Endodermal cell (in vitro differentiated cells): ENCODE data around the gene GNB1L. TPM values are rescaled to one million over a fixed set of nuclear protein-coding genes. Genes with fewer than 3 reads are reported as not detected.

Source experiments
- DNase-seq: peaks from one replicate; pipeline ENCODE4 v3.0.0-alpha.2; 2017
- H3K27ac ChIP-seq: 2 replicates; pipeline ENCODE4 v1.5.1; 2013; ENCODE audit warnings: mild to moderate bottlenecking, low read depth, low read length, moderate library complexity
- H3K27me3 ChIP-seq: 2 replicates; pipeline ENCODE4 v1.6.1; 2013; ENCODE audit warnings: mild to moderate bottlenecking, low read length, moderate library complexity; ENCODE audit not compliant: insufficient read depth, control insufficient read depth, poor library complexity, severe bottlenecking
- H3K36me3 ChIP-seq: 2 replicates; pipeline ENCODE4 v1.7.0; 2013; ENCODE audit warnings: mild to moderate bottlenecking, low read length, moderate library complexity; ENCODE audit not compliant: control insufficient read depth, insufficient read depth
- H3K4me1 ChIP-seq: one replicate; pipeline ENCODE4 v1.7.0; 2013; ENCODE audit warnings: low read length; ENCODE audit not compliant: control insufficient read depth, insufficient read depth
- H3K4me3 ChIP-seq: 2 replicates; pipeline ENCODE4 v1.5.1; 2013; ENCODE audit warnings: mild to moderate bottlenecking, low read length, moderate library complexity
- H3K9ac ChIP-seq: 2 replicates; pipeline ENCODE4 v1.6.1; 2013; ENCODE audit warnings: mild to moderate bottlenecking, low read length, moderate library complexity; ENCODE audit not compliant: poor library complexity, severe bottlenecking; ENCODE audit errors: extremely low read depth
- H3K9me3 ChIP-seq: 2 replicates; pipeline ENCODE4 v1.6.1; 2013; ENCODE audit warnings: mild to moderate bottlenecking, low read length, moderate library complexity; ENCODE audit not compliant: control insufficient read depth
- H3K27ac Mint-ChIP-seq: 2 replicates; pipeline ENCODE4 v1.8.0; 2020; ENCODE audit warnings: mixed read lengths
- H3K27me3 Mint-ChIP-seq: 2 replicates; pipeline ENCODE4 v1.8.0; 2021; ENCODE audit warnings: mild to moderate bottlenecking, mixed read lengths; ENCODE audit not compliant: insufficient read depth
- H3K36me3 Mint-ChIP-seq: 2 replicates; pipeline ENCODE4 v1.8.0; 2020; ENCODE audit warnings: low read depth, mixed read lengths
- H3K4me1 Mint-ChIP-seq: 2 replicates; pipeline ENCODE4 v1.8.0; 2020; ENCODE audit warnings: mixed read lengths
- H3K4me3 Mint-ChIP-seq: 2 replicates; pipeline ENCODE4 v1.8.0; 2020; ENCODE audit warnings: mild to moderate bottlenecking, moderate library complexity, mixed read lengths
- H3K9me3 Mint-ChIP-seq: 2 replicates; pipeline ENCODE4 v1.8.0; 2020; ENCODE audit warnings: mild to moderate bottlenecking, mixed read lengths
- WGBS, 2 experiments: methylation state at CpG; one replicate each; pipeline versions ENCODE4 v1.1.5 to v1.1.7; 2013; ENCODE audit warnings: missing lambda C conversion rate in 2 of 2, mixed read lengths in 1 of 2; ENCODE audit not compliant: insufficient coverage in 1 of 2, insufficient read length in 1 of 2; 5-methylcytosine and 5-hydroxymethylcytosine counted together
- total RNA-seq, 2 donors: library from RNA; stranded (reverse); fragmentation: NEBNext Ultra II Directional in 1 of 2; extraction: Animal tissue kit (Norgen Biotek cat#: 25700) in 1 of 2; gene quantifications; 2 replicates in 1 of 2; 3 replicates in 1 of 2; pipeline ENCODE4 v1.2.1, GENCODE V29; 2021
- TF ChIP-seq, protein P1 (sequence below): fragments of 200-600 bp; sonication (generic); conservative IDR thresholded peaks from 2 replicates; pipeline ENCODE4 v1.5.0; 2021; ENCODE audit warnings: antibody characterized with exemption, mild to moderate bottlenecking

Gene GNB1L
- total RNA-seq, 2 donors from 2014 or later: 9.5 to 12.2 TPM

DNA sequence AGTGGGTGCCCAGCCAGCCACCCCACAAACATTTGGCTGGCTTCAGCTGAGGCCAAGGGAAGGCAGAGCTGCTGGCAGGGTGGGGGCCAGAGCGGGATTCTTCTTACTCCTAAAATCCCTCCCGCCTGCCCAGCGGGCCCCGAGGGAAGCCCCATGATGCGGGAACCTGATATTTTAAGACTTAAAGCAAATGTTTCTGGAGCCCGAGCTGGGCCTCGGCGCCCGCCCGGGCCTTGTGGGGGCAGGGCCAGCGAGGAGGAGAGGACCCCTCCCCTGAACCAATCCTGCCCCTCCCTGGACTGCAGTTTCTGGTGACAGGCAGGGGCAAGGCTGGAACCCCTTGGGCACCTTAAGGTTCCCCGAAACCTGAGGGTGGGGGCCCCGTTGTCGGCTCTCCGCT lies 114.1 kb downstream of the GNB1L start:
- Mint-ChIP-seq H3K27me3 (no peaks in the 10 kb centered on the region), H3K9me3 (no peaks in the 10 kb centered on the region), H3K27ac (no peak overlapping the region), H3K4me3 (no peak overlapping the region), H3K4me1 (no peaks in the 10 kb centered on the region), H3K36me3 (no peaks in the 10 kb centered on the region)
- Histone ChIP-seq H3K4me3 (no peak overlapping the region), H3K36me3 (no peaks in the 10 kb centered on the region), H3K27me3 (no peaks in the 10 kb centered on the region), H3K9me3 (no peaks in the 10 kb centered on the region), H3K27ac (no peak overlapping the region), H3K4me1 (peaks cover 4% of the 10 kb centered on the region), H3K9ac (no peak overlapping the region)
- no peak for DNase-seq
- WGBS, 2 experiments: 86 to 90% methylated on average over 8 to 15 of the region's 15 CpGs
- TF ChIP-seq, protein P1, sequence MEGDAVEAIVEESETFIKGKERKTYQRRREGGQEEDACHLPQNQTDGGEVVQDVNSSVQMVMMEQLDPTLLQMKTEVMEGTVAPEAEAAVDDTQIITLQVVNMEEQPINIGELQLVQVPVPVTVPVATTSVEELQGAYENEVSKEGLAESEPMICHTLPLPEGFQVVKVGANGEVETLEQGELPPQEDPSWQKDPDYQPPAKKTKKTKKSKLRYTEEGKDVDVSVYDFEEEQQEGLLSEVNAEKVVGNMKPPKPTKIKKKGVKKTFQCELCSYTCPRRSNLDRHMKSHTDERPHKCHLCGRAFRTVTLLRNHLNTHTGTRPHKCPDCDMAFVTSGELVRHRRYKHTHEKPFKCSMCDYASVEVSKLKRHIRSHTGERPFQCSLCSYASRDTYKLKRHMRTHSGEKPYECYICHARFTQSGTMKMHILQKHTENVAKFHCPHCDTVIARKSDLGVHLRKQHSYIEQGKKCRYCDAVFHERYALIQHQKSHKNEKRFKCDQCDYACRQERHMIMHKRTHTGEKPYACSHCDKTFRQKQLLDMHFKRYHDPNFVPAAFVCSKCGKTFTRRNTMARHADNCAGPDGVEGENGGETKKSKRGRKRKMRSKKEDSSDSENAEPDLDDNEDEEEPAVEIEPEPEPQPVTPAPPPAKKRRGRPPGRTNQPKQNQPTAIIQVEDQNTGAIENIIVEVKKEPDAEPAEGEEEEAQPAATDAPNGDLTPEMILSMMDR: no peak

DNA sequence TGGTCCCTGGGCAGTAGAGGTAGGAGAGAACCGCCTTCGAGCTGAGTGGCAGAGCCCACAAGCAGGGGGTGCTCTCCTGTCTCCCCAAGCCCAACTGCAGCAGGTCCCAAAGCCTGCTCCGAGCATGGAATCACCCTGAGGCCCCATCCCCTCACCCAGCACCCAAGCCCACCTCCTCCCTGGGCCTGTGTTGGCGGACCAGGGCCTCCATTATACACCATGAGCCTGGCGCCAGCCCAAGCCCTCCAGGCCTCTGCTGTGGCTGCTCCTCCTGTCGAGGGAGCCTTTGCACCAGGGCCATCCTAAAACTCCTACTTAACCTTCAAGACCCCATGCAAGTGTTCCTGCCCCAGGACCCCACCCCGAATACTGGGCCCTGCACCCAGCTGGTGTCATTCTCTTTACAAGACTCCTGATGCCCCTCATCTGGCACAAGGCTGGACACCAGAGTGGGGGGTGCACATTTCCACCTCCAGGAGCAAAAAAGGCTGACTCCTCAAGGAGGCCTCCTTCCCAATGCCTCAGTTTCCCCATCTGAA lies 114.7 kb downstream of the GNB1L start:
- Histone ChIP-seq H3K9ac (no peak overlapping the region), H3K4me1 (peaks cover 4% of the 10 kb centered on the region), H3K27ac (no peak overlapping the region), H3K9me3 (no peaks in the 10 kb centered on the region), H3K36me3 (no peaks in the 10 kb centered on the region), H3K4me3 (no peak overlapping the region), H3K27me3 (no peaks in the 10 kb centered on the region)
- Mint-ChIP-seq H3K4me3 (no peak overlapping the region), H3K27me3 (no peaks in the 10 kb centered on the region), H3K27ac (no peak overlapping the region), H3K9me3 (no peaks in the 10 kb centered on the region), H3K4me1 (no peaks in the 10 kb centered on the region), H3K36me3 (no peaks in the 10 kb centered on the region)
- WGBS, 2 experiments: 90 to 100% methylated on average over 3 to 7 of the region's 7 CpGs
- TF ChIP-seq, protein P1: no peak
- DNase-seq: no peak

DNA sequence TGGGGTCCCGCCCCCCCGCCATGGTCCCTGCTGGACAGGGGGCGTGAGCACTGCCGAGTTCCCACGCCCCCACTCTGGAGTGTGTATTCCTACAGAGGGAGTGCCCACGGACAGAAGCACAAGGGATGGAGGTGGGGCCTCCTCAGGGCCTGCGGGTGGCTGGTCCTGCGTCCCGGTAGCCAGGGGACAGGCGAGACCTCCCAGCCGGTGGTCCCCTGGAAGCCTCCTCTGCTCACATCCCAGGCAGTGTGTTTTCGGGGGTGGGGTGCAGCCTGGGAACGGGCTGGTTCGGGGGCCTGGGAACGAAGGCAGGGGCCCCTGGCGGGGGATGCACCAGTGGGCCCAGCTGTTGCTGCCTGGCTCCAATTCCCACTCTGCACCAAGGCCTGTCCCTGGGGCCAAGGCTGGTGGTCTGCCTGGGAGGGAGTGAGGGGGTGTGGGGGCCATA lies 115.2 kb downstream of the GNB1L start:
- no peak overlapping the region for H3K27ac Mint-ChIP-seq
- DNase-seq: no peak
- Histone ChIP-seq H3K27me3 (no peaks in the 10 kb centered on the region), H3K4me1 (peaks cover 4% of the 10 kb centered on the region), H3K4me3 (no peak overlapping the region), H3K9me3 (no peaks in the 10 kb centered on the region), H3K27ac (no peak overlapping the region), H3K36me3 (no peaks in the 10 kb centered on the region), H3K9ac (no peak overlapping the region)
- WGBS, 2 experiments: 93% methylated on average over 7 to 16 of the region's 16 CpGs
- H3K9me3 Mint-ChIP-seq: no peaks in the 10 kb centered on the region
- no peaks in the 10 kb centered on the region for H3K27me3 Mint-ChIP-seq
- no peaks in the 10 kb centered on the region for H3K36me3 Mint-ChIP-seq
- H3K4me3 Mint-ChIP-seq: no peak overlapping the region
- no peaks in the 10 kb centered on the region for H3K4me1 Mint-ChIP-seq
- TF ChIP-seq, protein P1: no peak
